ENCODE data around the gene CFLAR. TPM values are rescaled to one million over a fixed set of nuclear protein-coding genes. Genes with fewer than 3 reads are reported as not detected.

The CFLAR gene
- total and polyA plus RNA-seq, 5 donors, result 134 to 310 (median 260) TPM

DNA sequence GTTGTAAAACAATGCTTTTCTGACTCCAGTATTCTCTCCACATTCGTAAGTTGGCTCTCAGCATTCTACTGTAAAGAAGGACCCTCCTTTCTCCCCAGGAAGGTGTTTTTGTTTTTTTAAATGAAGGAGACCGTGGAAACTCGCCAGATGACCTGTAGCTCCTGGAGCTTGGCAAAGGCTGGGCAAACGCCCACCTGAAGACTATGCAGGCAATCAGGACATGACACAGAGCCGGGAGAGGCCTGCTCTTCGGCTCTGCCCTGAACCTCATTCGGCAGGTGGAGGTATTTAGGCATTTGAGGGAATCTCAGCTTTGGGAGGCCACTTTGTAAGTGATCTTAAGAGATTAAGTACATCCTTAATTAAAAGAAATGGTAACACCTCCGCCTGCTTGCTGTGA, 84.4 kb downstream of the CFLAR start:
- DNase-seq, result no peak
- no peaks in the 10 kb centered on the region for H3K9me3 ChIP-seq (ENCODE audit: control insufficient read depth, low read length)
- WGBS, result 72% methylated on average over 8 of the region's 8 CpGs
- intact Hi-C loops (cut with DNase I), result no loop called here
- no peaks in the 10 kb centered on the region for H3K27me3 ChIP-seq (ENCODE audit: control insufficient read depth, insufficient read depth)
- no peak overlapping the region for H3K27ac ChIP-seq (ENCODE audit: low read length)
- no peak overlapping the region for H3K4me3 ChIP-seq (ENCODE audit: low read length)
- H3K4me1 ChIP-seq (ENCODE audit: control insufficient read depth, insufficient read depth, low read length), result peaks cover 2% of the 10 kb centered on the region
- ATAC-seq, result no peak

DNA sequence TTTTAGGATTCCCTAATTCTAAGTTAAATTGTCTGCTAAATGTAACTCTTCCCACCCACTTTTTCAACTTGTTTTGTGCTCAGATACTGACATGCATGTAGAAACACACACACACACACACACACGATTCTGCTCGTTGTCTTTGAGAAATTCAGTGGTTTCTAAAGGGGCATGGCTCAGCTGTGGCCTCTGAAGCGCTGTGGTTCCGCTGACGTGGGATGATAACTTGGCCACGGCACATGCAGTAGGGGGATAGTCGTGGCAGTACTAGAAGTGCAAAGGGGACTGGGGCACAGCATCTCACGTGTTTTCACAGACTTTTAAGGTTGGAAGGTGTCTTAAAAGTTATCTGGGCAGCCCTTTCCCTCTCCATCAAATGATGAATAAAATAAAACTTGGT, 85.4 kb downstream of the CFLAR start:
- H3K9me3 ChIP-seq (ENCODE audit: control insufficient read depth, low read length), result no peaks in the 10 kb centered on the region
- ATAC-seq (no peak), DNase-seq (no peak)
- intact Hi-C loops (cut with DNase I), result no loop called here
- 82% methylated on average over 8 of the region's 8 CpGs for WGBS
- H3K27ac ChIP-seq (ENCODE audit: low read length), result no peak overlapping the region
- no peak overlapping the region for H3K4me3 ChIP-seq (ENCODE audit: low read length)
- H3K4me1 ChIP-seq (ENCODE audit: control insufficient read depth, insufficient read depth, low read length), result peaks cover 2% of the 10 kb centered on the region
- H3K27me3 ChIP-seq (ENCODE audit: control insufficient read depth, insufficient read depth), result no peaks in the 10 kb centered on the region

DNA sequence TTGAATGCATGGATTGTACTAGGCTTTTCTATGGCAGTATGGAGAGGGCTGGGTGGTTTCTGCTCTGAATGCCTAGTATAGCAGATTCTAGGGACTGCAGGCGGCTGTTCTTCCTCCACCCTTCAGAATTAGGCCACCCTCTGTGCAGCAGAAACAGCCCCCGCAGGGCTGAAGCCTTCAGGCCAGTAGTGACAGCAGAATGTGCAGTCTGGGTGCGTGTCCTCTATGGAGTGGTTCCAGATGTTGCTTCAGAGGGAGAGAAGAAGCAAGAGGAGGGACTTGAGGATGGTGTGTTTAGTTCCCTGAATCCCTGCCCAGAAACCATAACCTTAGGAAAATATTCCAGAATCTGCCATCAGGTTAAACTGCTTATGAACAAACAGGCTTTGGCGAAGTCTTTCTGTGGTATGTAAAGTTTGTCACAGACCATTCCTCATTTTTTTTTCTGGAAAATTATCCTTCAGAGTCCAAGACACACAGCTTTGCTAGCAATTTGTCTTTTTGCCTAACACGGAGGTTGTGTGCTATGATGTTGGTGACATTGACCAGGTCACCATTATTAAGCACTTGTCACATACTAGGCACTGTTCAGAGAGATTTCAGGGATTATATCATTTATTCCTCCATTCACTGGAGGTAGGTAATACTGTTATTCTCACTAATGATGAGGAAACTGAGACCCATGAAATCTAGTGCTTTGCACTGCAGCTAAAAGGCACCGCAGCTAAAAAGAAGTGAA, 88.1 kb downstream of the CFLAR start:
- no peaks in the 10 kb centered on the region for H3K27me3 ChIP-seq (ENCODE audit: control insufficient read depth, insufficient read depth)
- H3K27ac ChIP-seq (ENCODE audit: low read length), result no peak overlapping the region
- no peak overlapping the region for H3K4me3 ChIP-seq (ENCODE audit: low read length)
- H3K9me3 ChIP-seq (ENCODE audit: control insufficient read depth, low read length), result no peaks in the 10 kb centered on the region
- DNase-seq (peak in 1 of 3 donors; percentile 35), ATAC-seq (peak; percentile 59 to 78)
- intact Hi-C loops (cut with DNase I), result no loop called here
- WGBS, result 69% methylated on average over 6 of the region's 6 CpGs
- peaks cover 2% of the 10 kb centered on the region for H3K4me1 ChIP-seq (ENCODE audit: control insufficient read depth, insufficient read depth, low read length)

DNA sequence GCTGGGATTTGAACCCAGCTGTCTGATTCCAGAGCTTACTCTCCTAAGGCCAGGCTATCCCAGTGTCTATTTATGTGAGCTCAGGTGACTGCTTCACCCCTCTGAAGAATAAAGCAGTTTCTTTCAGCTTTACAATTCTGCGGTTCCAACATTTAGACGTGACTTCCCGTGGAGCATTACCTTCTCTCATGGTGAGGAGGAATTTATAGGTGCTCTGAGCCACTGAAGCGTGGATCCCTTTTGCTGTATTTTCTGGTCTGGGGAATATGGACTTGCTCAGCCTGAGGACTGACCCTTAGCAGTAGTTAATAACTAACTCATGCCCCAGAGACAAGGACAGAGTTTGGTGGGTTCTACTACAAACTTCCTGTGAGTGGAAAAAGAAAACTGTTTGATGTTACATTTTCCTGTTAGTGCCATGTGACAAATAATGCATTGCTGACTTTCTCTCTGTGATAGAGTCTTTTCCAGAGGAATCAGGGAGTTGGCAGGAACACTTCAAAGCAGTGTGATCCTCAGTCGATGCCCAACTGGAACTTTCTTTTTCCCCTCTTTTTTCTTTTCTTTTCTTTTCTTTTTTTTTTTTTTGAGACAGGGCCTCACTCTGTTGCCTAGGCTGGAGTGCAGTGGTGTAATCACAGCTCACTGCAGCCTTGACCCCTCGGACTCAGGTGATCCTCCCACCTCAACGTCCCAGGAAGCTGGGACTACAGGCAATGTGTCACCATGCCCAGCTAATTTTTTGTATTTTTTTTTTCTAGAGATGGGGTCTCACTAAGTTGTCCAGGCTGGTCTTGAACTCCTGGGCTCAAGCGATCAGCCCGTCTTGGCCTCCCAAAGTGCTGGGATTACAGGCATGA, 88.9 kb downstream of the CFLAR start:
- H3K4me3 ChIP-seq (ENCODE audit: low read length), result no peak overlapping the region
- H3K4me1 ChIP-seq (ENCODE audit: control insufficient read depth, insufficient read depth, low read length), result peaks cover 2% of the 10 kb centered on the region
- no peak overlapping the region for H3K27ac ChIP-seq (ENCODE audit: low read length)
- intact Hi-C loops (cut with DNase I), result no loop called here
- no peaks in the 10 kb centered on the region for H3K27me3 ChIP-seq (ENCODE audit: control insufficient read depth, insufficient read depth)
- 92% methylated on average over 9 of the region's 9 CpGs for WGBS
- DNase-seq, result no peak
- H3K9me3 ChIP-seq (ENCODE audit: control insufficient read depth, low read length), result no peaks in the 10 kb centered on the region
- ATAC-seq, result no peak

DNA sequence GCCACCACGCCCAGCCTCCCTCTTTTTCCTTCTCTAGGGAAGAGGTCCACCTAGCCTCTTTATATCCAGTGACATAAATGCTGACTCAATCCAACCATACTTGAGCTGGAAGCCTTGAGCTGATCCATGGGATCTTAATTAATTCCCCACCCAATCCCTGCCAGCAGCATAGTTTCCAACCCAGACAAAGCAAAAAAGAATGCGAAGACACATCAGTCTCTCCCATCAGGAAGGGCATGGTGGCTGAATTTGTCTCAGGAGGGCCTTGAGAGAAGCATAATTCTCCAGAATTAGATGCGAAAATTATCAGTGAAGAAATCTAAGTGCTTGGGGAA, 89.5 kb downstream of the CFLAR start:
- Histone ChIP-seq H3K4me1 (ENCODE audit: control insufficient read depth, insufficient read depth, low read length) (no peaks in the 10 kb centered on the region), H3K27ac (ENCODE audit: low read length) (no peak overlapping the region), H3K4me3 (ENCODE audit: low read length) (no peak overlapping the region), H3K9me3 (ENCODE audit: control insufficient read depth, low read length) (no peaks in the 10 kb centered on the region), H3K27me3 (ENCODE audit: control insufficient read depth, insufficient read depth) (no peaks in the 10 kb centered on the region)
- ATAC-seq (no peak), DNase-seq (no peak)
- intact Hi-C loops (cut with DNase I), result no loop called here
- 89% methylated on average over 3 of the region's 3 CpGs for WGBS

DNA sequence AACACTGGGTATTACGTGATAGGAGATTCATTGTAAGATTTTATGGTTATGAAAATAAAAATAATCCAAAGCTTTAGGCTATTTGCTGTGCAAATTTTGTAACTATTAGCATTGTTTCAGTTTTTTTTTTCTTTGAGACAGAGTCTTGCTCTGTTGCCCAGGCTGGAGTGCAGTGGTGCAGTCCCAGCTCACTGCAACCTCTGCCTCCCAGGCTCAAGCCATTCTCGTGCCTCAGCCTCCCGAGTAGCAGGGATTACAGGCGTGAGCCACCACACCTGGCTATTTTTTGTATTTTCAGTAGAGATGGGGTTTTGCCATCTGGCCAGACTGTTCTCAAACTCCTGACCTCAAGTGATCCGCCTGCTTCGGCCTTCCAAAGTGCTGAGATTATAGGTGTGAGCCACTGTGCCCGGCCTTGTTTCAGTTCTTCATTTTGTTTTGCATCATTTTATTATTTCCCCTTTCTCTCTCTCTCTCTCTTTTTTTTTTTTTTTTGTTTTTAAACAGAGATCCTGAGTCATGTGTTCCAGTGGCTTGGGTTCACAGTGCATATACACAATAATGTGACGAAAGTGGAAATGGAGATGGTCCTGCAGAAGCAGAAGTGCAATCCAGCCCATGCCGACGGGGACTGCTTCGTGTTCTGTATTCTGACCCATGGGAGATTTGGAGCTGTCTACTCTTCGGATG, 92.7 kb downstream of the CFLAR start:
- Histone ChIP-seq H3K27ac (ENCODE audit: low read length) (no peak overlapping the region), H3K9me3 (ENCODE audit: control insufficient read depth, low read length) (no peaks in the 10 kb centered on the region), H3K4me1 (ENCODE audit: control insufficient read depth, insufficient read depth, low read length) (no peaks in the 10 kb centered on the region), H3K27me3 (ENCODE audit: control insufficient read depth, insufficient read depth) (no peaks in the 10 kb centered on the region), H3K4me3 (ENCODE audit: low read length) (no peak overlapping the region)
- intact Hi-C loops (cut with DNase I), result no loop called here
- ATAC-seq (peak; percentile 53 to 64), DNase-seq (peak; percentile 25 to 69 (median 55))
- WGBS, result 87% methylated on average over 12 of the region's 12 CpGs

DNA sequence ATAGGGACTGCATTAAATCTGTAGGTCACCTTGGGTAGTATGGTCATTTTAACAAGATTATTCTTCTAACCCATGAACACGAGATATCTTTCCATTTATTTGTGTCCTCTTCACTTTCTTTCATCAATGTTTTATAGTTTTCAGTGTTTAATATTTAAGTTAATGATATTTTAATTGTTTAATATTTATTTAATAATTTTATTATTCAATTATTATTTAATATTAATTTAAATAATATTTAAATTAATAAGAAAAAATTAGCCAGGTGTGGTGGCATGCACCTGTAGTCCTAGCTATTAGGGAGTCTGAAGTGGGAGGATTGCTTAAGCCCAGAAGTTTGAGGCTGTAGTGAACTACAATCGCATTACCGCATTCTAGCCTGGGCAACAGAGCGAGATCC, 100.0 kb downstream of the CFLAR start:
- Histone ChIP-seq H3K4me1 (ENCODE audit: control insufficient read depth, insufficient read depth, low read length) (no peaks in the 10 kb centered on the region), H3K4me3 (ENCODE audit: low read length) (no peak overlapping the region), H3K27ac (ENCODE audit: low read length) (no peak overlapping the region), H3K27me3 (ENCODE audit: control insufficient read depth, insufficient read depth) (no peaks in the 10 kb centered on the region), H3K9me3 (ENCODE audit: control insufficient read depth, low read length) (no peaks in the 10 kb centered on the region)
- 98% methylated on average over 4 of the region's 4 CpGs for WGBS
- DNase-seq (no peak), ATAC-seq (no peak)
- intact Hi-C loops (cut with DNase I), result no loop called here

DNA sequence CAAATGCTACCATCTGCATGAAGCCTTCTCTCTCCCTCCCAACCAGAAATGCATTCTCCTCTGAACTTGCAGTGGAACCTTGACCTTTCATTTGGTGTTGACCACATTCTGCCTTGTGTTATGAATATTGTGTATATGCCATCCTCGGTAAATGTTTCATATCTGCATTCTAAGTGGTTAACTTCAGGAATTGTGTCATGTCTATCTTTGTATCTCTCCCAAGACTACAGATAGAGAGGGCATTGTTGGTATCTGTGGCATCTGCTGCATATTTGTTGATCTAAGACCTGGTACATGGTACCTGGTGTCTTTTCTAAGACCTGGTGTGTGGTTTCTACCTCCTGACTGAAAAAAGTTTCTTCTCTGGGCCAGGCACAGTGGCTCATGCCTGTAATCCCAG, 101.0 kb downstream of the CFLAR start:
- 97% methylated on average over 1 of the region's 1 CpG for WGBS
- ATAC-seq (no peak), DNase-seq (no peak)
- intact Hi-C loops (cut with DNase I), result no loop called here
- H3K4me3 ChIP-seq (ENCODE audit: low read length), result no peak overlapping the region
- peaks cover 1% of the 10 kb centered on the region for H3K4me1 ChIP-seq (ENCODE audit: control insufficient read depth, insufficient read depth, low read length)
- H3K9me3 ChIP-seq (ENCODE audit: control insufficient read depth, low read length), result no peaks in the 10 kb centered on the region
- no peaks in the 10 kb centered on the region for H3K27me3 ChIP-seq (ENCODE audit: control insufficient read depth, insufficient read depth)
- no peak overlapping the region for H3K27ac ChIP-seq (ENCODE audit: low read length)

DNA sequence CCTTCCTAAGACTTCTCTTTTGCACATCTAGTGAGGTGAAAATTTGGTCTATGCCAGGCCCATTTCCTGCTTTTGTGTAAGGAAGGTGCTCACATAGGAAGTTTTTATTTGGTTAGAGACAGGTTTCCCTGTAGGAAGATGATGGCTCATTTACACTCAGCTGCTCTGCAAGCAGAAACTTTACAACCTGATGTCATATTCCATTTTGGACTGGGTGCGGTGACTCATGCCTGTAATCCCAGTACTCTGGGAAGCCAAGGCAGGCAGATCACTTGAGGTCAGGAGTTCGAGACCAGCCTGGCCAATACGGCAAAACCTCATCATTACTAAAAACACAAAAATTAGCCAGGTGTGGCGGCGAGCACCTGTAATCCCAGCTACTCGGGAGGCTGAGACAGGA, 102.8 kb downstream of the CFLAR start:
- Histone ChIP-seq H3K4me3 (ENCODE audit: low read length) (no peak overlapping the region), H3K9me3 (ENCODE audit: control insufficient read depth, low read length) (no peaks in the 10 kb centered on the region), H3K27me3 (ENCODE audit: control insufficient read depth, insufficient read depth) (no peaks in the 10 kb centered on the region), H3K27ac (ENCODE audit: low read length) (no peak overlapping the region), H3K4me1 (ENCODE audit: control insufficient read depth, insufficient read depth, low read length) (peaks cover 3% of the 10 kb centered on the region)
- 93% methylated on average over 6 of the region's 6 CpGs for WGBS
- ATAC-seq, result no peak
- DNase-seq, result no peak
- intact Hi-C loops (cut with DNase I), result no loop called here

DNA sequence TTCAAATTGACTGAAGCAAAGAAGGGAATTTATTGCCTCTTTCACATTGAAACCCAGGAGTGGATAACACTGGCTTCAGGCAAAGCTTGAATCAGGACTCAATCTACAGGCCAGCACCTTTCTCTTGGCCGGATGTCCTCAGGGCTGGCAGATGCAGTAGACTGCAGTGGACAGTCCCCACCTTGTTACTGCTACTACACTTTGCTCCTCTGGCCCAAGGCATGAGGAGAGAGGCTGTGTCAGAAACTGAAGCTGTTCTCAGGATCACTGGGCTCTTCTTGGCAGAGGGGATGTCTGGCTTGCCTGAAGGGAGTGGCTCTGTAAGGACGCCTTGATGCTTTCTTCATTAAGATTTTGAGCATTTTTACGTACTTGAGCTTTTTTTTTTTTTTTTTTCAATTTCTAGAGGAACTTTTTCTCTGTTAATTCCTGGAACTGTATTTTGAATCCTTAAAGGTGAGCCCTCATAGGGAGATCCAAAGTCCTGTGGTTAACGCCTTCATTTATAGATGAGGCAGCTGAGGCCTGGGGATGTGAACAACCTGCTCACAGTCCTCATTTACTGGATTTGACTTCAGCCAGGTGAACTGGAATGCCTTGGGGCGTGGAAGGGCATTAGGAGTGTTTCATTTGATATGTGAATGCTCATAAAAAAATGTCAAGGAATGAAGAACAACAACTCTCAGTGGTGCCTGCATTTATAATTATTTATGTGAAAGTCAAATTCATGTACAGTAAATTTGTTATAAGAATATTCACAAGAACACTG, 103.5 kb downstream of the CFLAR start:
- 83% methylated on average over 5 of the region's 5 CpGs for WGBS
- intact Hi-C loops (cut with DNase I), result no loop called here
- Histone ChIP-seq H3K9me3 (ENCODE audit: control insufficient read depth, low read length) (no peaks in the 10 kb centered on the region), H3K4me3 (ENCODE audit: low read length) (no peak overlapping the region), H3K27ac (ENCODE audit: low read length) (peak overlapping the region; percentile 20), H3K27me3 (ENCODE audit: control insufficient read depth, insufficient read depth) (no peaks in the 10 kb centered on the region), H3K4me1 (ENCODE audit: control insufficient read depth, insufficient read depth, low read length) (peaks cover 3% of the 10 kb centered on the region)
- ATAC-seq (peak; percentile 26 to 43), DNase-seq (no peak)

Data from right cardiac atrium (tissue), 5 donors.